Choroid plexus epithelial cell (primary cell): ENCODE data around the gene SMG9.
"Not testable (repeated sequence)": the region's sequence is repeated elsewhere in the genome, so short reads cannot be mapped to it uniquely, and the experiment has no call there.

Experiments used
- DNase-seq: peaks from one replicate; pipeline ENCODE4 v3.0.0-alpha.2; 2010; ENCODE audit warnings: low read depth
- H3K4me3 ChIP-seq: 2 replicates; pipeline ENCODE4 v1.5.1; 2011; ENCODE audit warnings: low read depth, mild to moderate bottlenecking, control low read depth, low read length, moderate library complexity
- CTCF ChIP-seq: conservative IDR thresholded peaks from 2 replicates; pipeline ENCODE4 v1.5.1; 2011; ENCODE audit warnings: low read depth, mild to moderate bottlenecking, control low read depth, inconsistent platforms, low read length, moderate library complexity

Gene SMG9

GRCh38 chr19:43766755-43767043 is 11.9 kb upstream of the SMG9 start:
- DNase-seq: no peak
- TF ChIP-seq CTCF: no peak
- no peak overlapping the region for H3K4me3 ChIP-seq

- DNase-seq: peak; percentile 92
- TF ChIP-seq CTCF: no peak
- H3K4me3 ChIP-seq: no peak overlapping the region
These were observed 10.5 kb upstream of the SMG9 start for GRCh38 chr19:43765109-43765876.

- DNase-seq: peak; percentile 11
These were observed 9.9 kb upstream of the SMG9 start for GRCh38 chr19:43764684-43765083.

GRCh38 chr19:43763473-43763939 is 8.7 kb upstream of the SMG9 start:
- no peak for TF ChIP-seq CTCF
- peak; percentile 40 for DNase-seq
- no peak overlapping the region for H3K4me3 ChIP-seq

More at GRCh38 chr19:43764684-43765083, 9.9 kb upstream of the SMG9 start:
- H3K4me3 ChIP-seq: not testable (repeated sequence)

GRCh38 chr19:43762814-43763213 is 8.1 kb upstream of the SMG9 start:
- no peak overlapping the region for H3K4me3 ChIP-seq
- TF ChIP-seq CTCF: no peak
- no peak for DNase-seq

GRCh38 chr19:43760941-43761340 is 6.2 kb upstream of the SMG9 start:
- no peak overlapping the region for H3K4me3 ChIP-seq
- DNase-seq: peak; percentile 53
- TF ChIP-seq CTCF: no peak

GRCh38 chr19:43759515-43759914 is 4.8 kb upstream of the SMG9 start:
- peak; percentile 85 for TF ChIP-seq CTCF
- DNase-seq: peak; percentile 75
- no peak overlapping the region for H3K4me3 ChIP-seq
